Peyer's patch (tissue), 4 donors: ENCODE results near the gene ANKRD13C.

Source experiments
- POLR2A ChIP-seq, 2 donors: fragments of 450-650 bp; IDR thresholded peaks; one replicate each; pipeline ENCODE4 v1.5.1; 2017; ENCODE audit warnings: antibody characterized with exemption in 2 of 2, mild to moderate bottlenecking in 2 of 2, moderate library complexity in 2 of 2
- TF ChIP-seq, protein P1 (sequence below), 6 experiments: fragments of 450-650 bp in 4 of 6; fragments of 200-600 bp in 2 of 6; sonication (generic) in 1 of 6; IDR thresholded peaks; one replicate each; pipeline ENCODE4 v1.5.1; 2017 to 2019; ENCODE audit warnings: antibody characterized with exemption in 6 of 6, mild to moderate bottlenecking in 3 of 6, moderate library complexity in 1 of 6

DNA sequence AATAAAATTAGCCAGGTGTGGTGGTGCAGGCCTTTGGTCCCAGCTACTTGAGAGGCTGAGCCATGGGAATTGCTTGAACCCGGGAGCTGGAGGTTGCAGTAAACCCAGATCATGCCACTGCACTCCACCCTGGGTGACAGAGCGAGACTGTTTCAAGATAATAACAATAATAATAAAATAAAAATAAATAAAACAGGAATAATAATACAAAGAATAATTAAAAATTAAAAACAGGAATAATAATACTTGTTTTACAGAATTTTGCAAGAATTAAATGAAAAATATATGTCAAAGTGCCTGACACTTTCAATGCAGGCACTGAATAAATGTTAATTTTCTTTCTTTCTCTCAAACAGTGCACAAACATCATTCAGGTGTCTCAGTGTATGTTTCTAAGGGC, 30.0 kb upstream of the ANKRD13C start:
- TF ChIP-seq, protein P1, sequence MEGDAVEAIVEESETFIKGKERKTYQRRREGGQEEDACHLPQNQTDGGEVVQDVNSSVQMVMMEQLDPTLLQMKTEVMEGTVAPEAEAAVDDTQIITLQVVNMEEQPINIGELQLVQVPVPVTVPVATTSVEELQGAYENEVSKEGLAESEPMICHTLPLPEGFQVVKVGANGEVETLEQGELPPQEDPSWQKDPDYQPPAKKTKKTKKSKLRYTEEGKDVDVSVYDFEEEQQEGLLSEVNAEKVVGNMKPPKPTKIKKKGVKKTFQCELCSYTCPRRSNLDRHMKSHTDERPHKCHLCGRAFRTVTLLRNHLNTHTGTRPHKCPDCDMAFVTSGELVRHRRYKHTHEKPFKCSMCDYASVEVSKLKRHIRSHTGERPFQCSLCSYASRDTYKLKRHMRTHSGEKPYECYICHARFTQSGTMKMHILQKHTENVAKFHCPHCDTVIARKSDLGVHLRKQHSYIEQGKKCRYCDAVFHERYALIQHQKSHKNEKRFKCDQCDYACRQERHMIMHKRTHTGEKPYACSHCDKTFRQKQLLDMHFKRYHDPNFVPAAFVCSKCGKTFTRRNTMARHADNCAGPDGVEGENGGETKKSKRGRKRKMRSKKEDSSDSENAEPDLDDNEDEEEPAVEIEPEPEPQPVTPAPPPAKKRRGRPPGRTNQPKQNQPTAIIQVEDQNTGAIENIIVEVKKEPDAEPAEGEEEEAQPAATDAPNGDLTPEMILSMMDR (IDR thresholded peaks at IDR 0.05): no peak
- no peak for TF ChIP-seq POLR2A (IDR thresholded peaks at IDR 0.05)
